SK-N-MC (cell line): ENCODE data around the gene PSMF1.

Experiments
- EZH2 ChIP-seq: fragments of 200-600 bp; sonication (generic); IDR thresholded peaks from one replicate; pipeline ENCODE4 v1.6.1; 2017; ENCODE audit warnings: antibody characterized with exemption
- POLR2AphosphoS5 ChIP-seq: IDR thresholded peaks from 2 replicates; pipeline ENCODE4 v1.6.1; 2012; ENCODE audit warnings: mild to moderate bottlenecking, low read depth, low read length, borderline replicate concordance

GRCh38 chr20:1119524-1119923, 1.1 kb downstream of the PSMF1 start:
- TF ChIP-seq EZH2 = no peak
- no peak for TF ChIP-seq POLR2AphosphoS5
